Mucosa of descending colon (tissue), 3 donors: Measurements from ENCODE around the gene CALN1. TPM values are rescaled to one million over a fixed set of nuclear protein-coding genes. Genes with fewer than 3 reads are reported as not detected.

Experiments
- ATAC-seq: fragments of 200-7000 bp; cut with Tn5 transposase; one replicate; pipeline ENCODE4 v1.9.1; 2020; ENCODE audit warnings: mild to moderate bottlenecking, moderate library complexity
- DNase-seq, 3 donors: peaks; one replicate each; pipeline ENCODE4 v3.0.0-alpha.2; 2020
- H3K36me3 ChIP-seq: fragments of 200-600 bp; one replicate; pipeline ENCODE4 v1.8.0; 2021; ENCODE audit warnings: low read depth, mild to moderate bottlenecking
- H3K4me1 ChIP-seq: fragments of 200-600 bp; one replicate; pipeline ENCODE4 v1.8.0; 2021; ENCODE audit warnings: low read depth, mild to moderate bottlenecking
- H3K4me3 ChIP-seq: fragments of 200-600 bp; one replicate; pipeline ENCODE4 v1.8.0; 2021; ENCODE audit warnings: mild to moderate bottlenecking
- H3K9me3 ChIP-seq: fragments of 200-600 bp; one replicate; pipeline ENCODE4 v1.8.0; 2021; ENCODE audit warnings: mild to moderate bottlenecking
- CTCF ChIP-seq: fragments of 200-600 bp; IDR thresholded peaks from one replicate; pipeline ENCODE4 v1.8.0; 2022; ENCODE audit warnings: antibody characterized with exemption, mild to moderate bottlenecking
- intact Hi-C, 2 donors: fragments of 100-400 bp; cut with DNase I in 1 of 2; cut with micrococcal nuclease in 1 of 2; formaldehyde crosslinking; loops; one replicate each; pipeline versions ENCODE4 v1.11.0 to v1.11.1; 2022; cut with DNase I, micrococcal nuclease
- total RNA-seq, 3 donors: library from RNA; stranded (reverse); fragmentation: NEBNext Ultra II Directional in 2 of 3; extraction: Animal tissue kit (Norgen Biotek cat#: 25700) in 2 of 3; gene quantifications; one replicate each; pipeline versions ENCODE4 v1.2.1 to v1.2.4, GENCODE V29; 2021 to 2023
- donor health status: DM: no; HTN: no; CAD: no; lungs with moderate emphysema.
- donor health status: DM: no; HTN: no; CAD: no.
- donor health status: DM: no; HTN: yes; CAD: no.

Gene CALN1
- total RNA-seq, 3 donors from 2014 or later, result not detected

DNA sequence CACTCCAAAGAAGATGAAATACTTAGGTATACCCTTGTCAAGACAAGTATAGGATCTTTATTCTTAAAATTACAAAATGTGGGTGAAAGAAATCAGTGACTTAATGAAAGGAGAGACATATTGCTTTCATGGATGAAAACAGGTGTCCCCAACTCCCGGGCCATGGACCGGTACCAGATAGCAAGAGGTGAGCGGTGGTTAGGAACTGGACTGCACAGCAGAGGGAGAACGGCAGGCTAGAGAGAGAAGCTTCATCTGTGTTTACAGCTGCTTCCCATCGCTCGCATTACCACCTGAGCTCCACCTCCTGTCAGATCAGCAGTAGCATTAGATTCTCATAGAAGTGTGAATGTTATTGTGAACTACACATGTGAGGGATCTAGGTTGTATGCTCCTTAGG, 408.9 kb downstream of the CALN1 start:
- ATAC-seq (no peak), DNase-seq (no peak)
- TF ChIP-seq CTCF, result no peak
- Histone ChIP-seq H3K4me3 (no peak overlapping the region), H3K36me3 (no peaks in the 10 kb centered on the region), H3K4me1 (no peaks in the 10 kb centered on the region), H3K9me3 (peaks cover 25% of the 10 kb centered on the region)
- intact Hi-C loops, result no loop called here

- TF ChIP-seq CTCF, result no peak
- no peak overlapping the region for H3K4me3 ChIP-seq
- intact Hi-C loops, result no loop called here
- H3K9me3 ChIP-seq, result peaks cover 37% of the 10 kb centered on the region
- H3K4me1 ChIP-seq, result no peaks in the 10 kb centered on the region
- ATAC-seq (no peak), DNase-seq (no peak)
- no peaks in the 10 kb centered on the region for H3K36me3 ChIP-seq
These were observed 416.0 kb downstream of the CALN1 start for GRCh38 chr7:71996141-71996540.

- DNase-seq (no peak), ATAC-seq (no peak)
- Histone ChIP-seq H3K4me3 (no peak overlapping the region), H3K4me1 (no peaks in the 10 kb centered on the region), H3K36me3 (no peaks in the 10 kb centered on the region), H3K9me3 (peaks cover 37% of the 10 kb centered on the region)
- intact Hi-C loops, result no loop called here
- no peak for TF ChIP-seq CTCF
These were observed 417.0 kb downstream of the CALN1 start for GRCh38 chr7:71995111-71995510.

DNA sequence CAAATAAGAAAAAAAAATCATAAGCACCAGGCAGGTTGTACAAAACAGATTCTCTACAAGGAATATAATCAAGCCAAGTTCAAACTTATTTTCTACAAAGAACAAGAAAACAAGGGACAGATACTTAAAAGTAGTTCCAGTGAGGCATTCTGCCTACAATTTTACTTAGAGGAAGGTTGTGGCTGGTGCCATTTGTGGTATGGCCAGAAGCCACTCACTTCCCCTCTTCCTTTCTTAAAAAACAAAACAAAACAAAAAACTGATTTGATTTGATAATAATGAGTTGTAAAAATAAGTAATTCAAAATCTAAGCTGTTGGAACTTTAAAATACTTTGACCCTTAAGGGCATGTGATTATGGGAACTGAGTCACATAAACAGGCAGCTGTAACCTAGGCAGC, 420.6 kb downstream of the CALN1 start:
- no peak for TF ChIP-seq CTCF
- no peak for ATAC-seq
- Histone ChIP-seq H3K9me3 (peaks cover 48% of the 10 kb centered on the region), H3K4me1 (no peaks in the 10 kb centered on the region), H3K4me3 (no peak overlapping the region), H3K36me3 (no peaks in the 10 kb centered on the region)
- DNase-seq, result no peak
- intact Hi-C loops, result no loop called here

- ATAC-seq (no peak), DNase-seq (no peak)
- H3K4me3 ChIP-seq, result no peak overlapping the region
- intact Hi-C loops, result no loop called here
- H3K36me3 ChIP-seq, result no peaks in the 10 kb centered on the region
- TF ChIP-seq CTCF, result no peak
- peaks cover 50% of the 10 kb centered on the region for H3K9me3 ChIP-seq
- H3K4me1 ChIP-seq, result no peaks in the 10 kb centered on the region
These were observed 422.0 kb downstream of the CALN1 start for GRCh38 chr7:71990138-71990462.

GRCh38 chr7:71988201-71988600, 423.9 kb downstream of the CALN1 start:
- Histone ChIP-seq H3K9me3 (peaks cover 44% of the 10 kb centered on the region), H3K4me1 (no peaks in the 10 kb centered on the region), H3K36me3 (no peaks in the 10 kb centered on the region), H3K4me3 (no peak overlapping the region)
- intact Hi-C loops, result no loop called here
- DNase-seq (no peak), ATAC-seq (no peak)
- TF ChIP-seq CTCF, result no peak
